H1 (cell line): Measurements from ENCODE around the gene HSPBAP1. TPM values are rescaled to one million over a fixed set of nuclear protein-coding genes. Genes with fewer than 3 reads are reported as not detected.

Experiments used
- CTCF ChIA-PET: fragments of 300-600 bp; sonication (Branson Sonifier 250); formaldehyde crosslinking; loops from one replicate; lab custom pipeline; 2021; ENCODE audit not compliant: partially characterized antibody; lab: Charles Lee
- POLR2A ChIA-PET: fragments of 300-600 bp; sonication (Branson Sonifier 250); formaldehyde crosslinking; loops from one replicate; lab custom pipeline; 2021; ENCODE audit warnings: inconsistent platforms; ENCODE audit not compliant: partially characterized antibody; lab: Charles Lee
- DNase-seq, 2 experiments: peaks; one replicate each; pipeline versions ENCODE4 v3.0.0 to v3.0.0-alpha.2; 2010 to 2022; ENCODE audit warnings: low spot score in 2 of 2, low read depth in 1 of 2, mixed read lengths in 1 of 2
- FAIRE-seq: peaks from 2 replicates; lab custom pipeline; 2011; peaks lifted over from hg19 to GRCh38; lab: Jason Lieb, UNC
- H2AFZ ChIP-seq: 2 replicates; pipeline ENCODE4 v1.8.1; 2012; ENCODE audit warnings: low read length, inconsistent platforms
- H2AK5ac ChIP-seq: 2 replicates; pipeline ENCODE4 v1.6.1; 2013; ENCODE audit warnings: low read depth, low read length
- H2BK120ac ChIP-seq: replicated peaks from 2 replicates; pipeline ENCODE3; 2013; ENCODE audit warnings: low read depth, low read length, inconsistent platforms
- H2BK12ac ChIP-seq: 2 replicates; pipeline ENCODE4 v1.6.1; 2013; ENCODE audit warnings: low read depth, low read length
- H2BK15ac ChIP-seq: 2 replicates; pipeline ENCODE4 v1.6.1; 2013; ENCODE audit warnings: low read length
- H2BK20ac ChIP-seq: 2 replicates; pipeline ENCODE4 v1.6.1; 2013; ENCODE audit warnings: low read length
- H2BK5ac ChIP-seq: 2 replicates; pipeline ENCODE4 v1.6.1; 2013; ENCODE audit warnings: low read depth, low read length
- H3K14ac ChIP-seq: 2 replicates; pipeline ENCODE4 v1.6.1; 2013; ENCODE audit warnings: inconsistent platforms; ENCODE audit not compliant: insufficient read length
- H3K18ac ChIP-seq: 2 replicates; pipeline ENCODE4 v1.6.1; 2013; ENCODE audit warnings: low read length; ENCODE audit errors: extremely low read depth
- H3K23ac ChIP-seq: 2 replicates; pipeline ENCODE4 v1.6.1; 2013; ENCODE audit warnings: inconsistent platforms; ENCODE audit not compliant: insufficient read length
- H3K23me2 ChIP-seq: 2 replicates; pipeline ENCODE4 v1.6.1; 2013; ENCODE audit warnings: low read depth, low read length
- H3K27ac ChIP-seq: 2 replicates; pipeline ENCODE4 v1.6.1; 2011; ENCODE audit warnings: low read depth, low read length, inconsistent platforms
- H3K27me3 ChIP-seq, 4 experiments: replicated peaks in 1 of 4; 1 replicate in 1 of 4; 2 replicates in 3 of 4; pipeline versions ENCODE4 v1.6.1 to v1.8.1; 2011 to 2013; ENCODE audit warnings: low read length in 3 of 4, mild to moderate bottlenecking in 3 of 4, inconsistent platforms in 2 of 4, mixed read lengths in 2 of 4, moderate library complexity in 1 of 4; ENCODE audit not compliant: control insufficient read depth in 3 of 4, insufficient read depth in 3 of 4; ENCODE audit errors: extremely low read depth in 1 of 4
- H3K36me3 ChIP-seq, 4 experiments: 2 replicates each; pipeline versions ENCODE4 v1.6.1 to v1.8.1; 2011 to 2013; ENCODE audit warnings: mild to moderate bottlenecking in 4 of 4, low read length in 3 of 4, moderate library complexity in 2 of 4, control low read depth in 1 of 4, inconsistent platforms in 1 of 4; ENCODE audit not compliant: insufficient read depth in 4 of 4, control insufficient read depth in 2 of 4
- H3K4ac ChIP-seq: replicated peaks from 2 replicates; pipeline ENCODE3; 2013; ENCODE audit warnings: low read length, low read depth, mixed read lengths, inconsistent platforms; ENCODE audit not compliant: insufficient read length
- H3K4me1 ChIP-seq, 4 experiments: replicated peaks in 1 of 4; 1 replicate in 1 of 4; 2 replicates in 3 of 4; pipeline versions ENCODE4 v1.6.1 to v1.8.1; 2011 to 2013; ENCODE audit warnings: low read length in 3 of 4, inconsistent platforms in 2 of 4, mixed read lengths in 1 of 4; ENCODE audit not compliant: insufficient read depth in 4 of 4, control insufficient read depth in 3 of 4
- H3K4me2 ChIP-seq, 2 experiments: 2 replicates each; pipeline versions ENCODE4 v1.6.1 to v1.8.1; 2011 to 2013; ENCODE audit warnings: low read depth in 2 of 2, low read length in 2 of 2, control low read depth in 1 of 2, inconsistent platforms in 1 of 2, mild to moderate bottlenecking in 1 of 2; ENCODE audit not compliant: insufficient read depth in 1 of 2
- H3K4me3 ChIP-seq, 4 experiments: fragments of 200-600, 300-600 bp in 1 of 4; sonication (generic), shearing (Covaris generic), sonication (Bioruptor Twin) in 1 of 4; 2 replicates each; pipeline versions ENCODE4 v1.5.1 to v1.8.1; 2011 to 2016; ENCODE audit warnings: low read length in 4 of 4, low read depth in 3 of 4, control low read depth in 2 of 4, inconsistent platforms in 2 of 4, mild to moderate bottlenecking in 2 of 4, mixed read lengths in 1 of 4, moderate library complexity in 1 of 4; ENCODE audit not compliant: insufficient read depth in 2 of 4; ENCODE audit errors: extremely low read depth in 1 of 4
- H3K56ac ChIP-seq: replicated peaks from 2 replicates; pipeline ENCODE3; 2013; ENCODE audit warnings: low read depth, mild to moderate bottlenecking, mixed read lengths, low read length, inconsistent platforms; ENCODE audit not compliant: insufficient read length
- H3K79me1 ChIP-seq: 2 replicates; pipeline ENCODE4 v1.6.1; 2013; ENCODE audit warnings: low read depth, low read length, control low read depth
- H3K79me2 ChIP-seq, 2 experiments: 2 replicates each; pipeline versions ENCODE4 v1.6.1 to v1.8.1; 2012 to 2013; ENCODE audit warnings: low read length in 2 of 2, mild to moderate bottlenecking in 2 of 2, inconsistent platforms in 1 of 2; ENCODE audit not compliant: insufficient read depth in 2 of 2, control insufficient read depth in 1 of 2
- H3K9ac ChIP-seq, 4 experiments: replicated peaks in 1 of 4; 1 replicate in 1 of 4; 2 replicates in 3 of 4; pipeline versions ENCODE4 v1.6.1 to v1.8.1; 2011 to 2013; ENCODE audit warnings: low read depth in 3 of 4, low read length in 3 of 4, control low read depth in 2 of 4, mild to moderate bottlenecking in 2 of 4, moderate library complexity in 2 of 4, inconsistent platforms in 1 of 4; ENCODE audit errors: extremely low read depth in 1 of 4
- H3K9me3 ChIP-seq, 2 experiments: 2 replicates each; pipeline versions ENCODE4 v1.6.1 to v1.8.1; 2012 to 2013; ENCODE audit warnings: mild to moderate bottlenecking in 2 of 2, moderate library complexity in 2 of 2, control low read depth in 1 of 2, inconsistent platforms in 1 of 2, low read depth in 1 of 2, low read length in 1 of 2, mixed read lengths in 1 of 2; ENCODE audit not compliant: insufficient read depth in 2 of 2
- H4K20me1 ChIP-seq, 2 experiments: replicated peaks in 1 of 2; 2 replicates each; pipeline versions ENCODE3 to v1.8.1; 2011 to 2013; ENCODE audit warnings: inconsistent platforms in 2 of 2, low read length in 2 of 2, mild to moderate bottlenecking in 1 of 2; ENCODE audit not compliant: insufficient read depth in 2 of 2, control insufficient read depth in 1 of 2
- H4K5ac ChIP-seq: 2 replicates; pipeline ENCODE4 v1.6.1; 2013; ENCODE audit warnings: low read length, low read depth, mixed read lengths, inconsistent platforms; ENCODE audit not compliant: insufficient read length
- H4K8ac ChIP-seq: 2 replicates; pipeline ENCODE4 v1.8.0; 2013; ENCODE audit warnings: mild to moderate bottlenecking, moderate library complexity, low read length, inconsistent platforms; ENCODE audit not compliant: insufficient read depth; ENCODE audit errors: extremely low read depth
- H4K91ac ChIP-seq: replicated peaks from 2 replicates; pipeline ENCODE3; 2013; ENCODE audit warnings: low read length, mixed read lengths, inconsistent platforms; ENCODE audit not compliant: insufficient read length
- CBX5 ChIP-seq: fragments of 300-800, 300-1000 bp; sonication (generic); IDR thresholded peaks from 2 replicates; pipeline ENCODE4 v1.7.1; 2016; ENCODE audit warnings: antibody characterized with exemption, low read length, low read depth
- EP300 ChIP-seq, 2 experiments: IDR thresholded peaks; 1 replicate in 1 of 2; 2 replicates in 1 of 2; pipeline ENCODE4 v1.6.1; 2011 to 2012; ENCODE audit warnings: low read depth in 2 of 2, low read length in 2 of 2, mild to moderate bottlenecking in 2 of 2, borderline replicate concordance in 1 of 2, inconsistent platforms in 1 of 2, moderate library complexity in 1 of 2
- HDAC2 ChIP-seq, 2 experiments: fragments of 300-600 bp in 1 of 2; sonication (generic) in 1 of 2; IDR thresholded peaks; 2 replicates each; pipeline ENCODE4 v1.6.1; 2011 to 2012; ENCODE audit warnings: low read depth in 2 of 2, low read length in 2 of 2, mild to moderate bottlenecking in 2 of 2, moderate library complexity in 2 of 2, borderline replicate concordance in 1 of 2, inconsistent platforms in 1 of 2
- KDM1A ChIP-seq: fragments of 200-600, 300-600 bp; sonication (generic); IDR thresholded peaks from 2 replicates; pipeline ENCODE4 v1.7.1; 2016; ENCODE audit warnings: mild to moderate bottlenecking, low read length, borderline replicate concordance
- RFX5 ChIP-seq: IDR thresholded peaks from 2 replicates; pipeline ENCODE4 v1.6.1; 2011; ENCODE audit warnings: low read depth, low read length, improper control_type of control experiment, borderline replicate concordance
- TAF1 ChIP-seq: IDR thresholded peaks from 2 replicates; pipeline ENCODE4 v1.6.1; 2011; ENCODE audit warnings: mild to moderate bottlenecking, low read depth, low read length
- TAF7 ChIP-seq: optimal IDR thresholded peaks from 2 replicates; pipeline ENCODE3; 2011; ENCODE audit warnings: low read depth, mild to moderate bottlenecking, inconsistent platforms, low read length, moderate library complexity, borderline replicate concordance
- TBP ChIP-seq: IDR thresholded peaks from 2 replicates; pipeline ENCODE4 v1.6.1; 2011; ENCODE audit warnings: low read depth, low read length, improper control_type of control experiment
- WGBS, 2 experiments: shearing (Covaris generic) in 1 of 2; methylation state at CpG; one replicate each; pipeline versions ENCODE4 v1.1.6 to v1.1.7; 2013 to 2015; ENCODE audit warnings: low lambda C conversion rate in 2 of 2, mixed read lengths in 2 of 2, inconsistent platforms in 1 of 2, low coverage in 1 of 2, missing lambda C conversion rate in 1 of 2; ENCODE audit not compliant: insufficient replicate concordance in 2 of 2, insufficient coverage in 1 of 2, insufficient read length in 1 of 2; ENCODE audit errors: extremely low coverage in 1 of 2, missing lambda C conversion rate in 1 of 2; 5-methylcytosine and 5-hydroxymethylcytosine counted together
- polyA plus RNA-seq, 7 experiments: library from polyadenylated mRNA; depleted of rRNA in 3 of 7; stranded (reverse) in 5 of 7; unstranded in 2 of 7; fragments of >200 nt in 5 of 7; fragments of 200-250 nt in 2 of 7; gene quantifications; 1 replicate in 5 of 7; 2 replicates in 1 of 7; 4 replicates in 1 of 7; pipeline versions ENCODE4 v1.2.1 to v1.2.3, GENCODE V29; 2011 to 2013; ENCODE audit warnings: missing spikeins in 2 of 7, mixed read lengths in 2 of 7
- total RNA-seq: library from RNA; stranded (reverse); fragmentation: NEBNext Ultra II Directional; extraction: Animal tissue kit (Norgen Biotek cat#: 25700); gene quantifications from 2 replicates; pipeline ENCODE4 v1.2.1, GENCODE V29; 2021
- TF ChIP-seq, protein P1 (sequence below): IDR thresholded peaks from 2 replicates; pipeline ENCODE4 v1.6.1; 2012; ENCODE audit warnings: inconsistent platforms

HSPBAP1 gene
- total and polyA plus RNA-seq, 2 of the 8 experiments (the other 6 are each of a cell fraction or from before 2014, with no cell fraction given), result 7.5 to 8.3 TPM

DNA sequence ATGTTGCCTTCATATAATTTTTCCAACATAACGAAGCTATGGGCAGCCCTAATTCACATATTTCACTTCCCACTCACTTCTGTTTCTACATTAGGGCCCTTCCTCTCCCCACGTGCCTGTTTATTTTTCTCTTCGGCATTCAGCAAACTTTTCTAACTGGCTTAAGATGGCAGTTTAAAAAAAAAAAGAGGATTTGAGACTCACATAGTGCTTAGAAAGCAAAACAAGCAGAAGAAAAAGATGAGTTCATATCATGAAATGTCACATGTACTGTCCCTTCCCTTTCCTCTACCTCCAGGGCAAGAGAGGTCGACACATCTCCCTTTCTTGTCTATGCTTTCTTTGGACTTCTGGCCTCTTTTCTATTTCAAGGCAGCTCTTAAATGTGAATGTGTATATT lies 31.8 kb upstream of the HSPBAP1 start:
- no peak overlapping the region for H3K27ac ChIP-seq
- no peaks in the 10 kb centered on the region for H3K23me2 ChIP-seq
- no peak overlapping the region for H4K8ac ChIP-seq
- H3K9ac ChIP-seq, result no peak overlapping the region
- FAIRE-seq (no peak), DNase-seq (no peak)
- H3K79me1 ChIP-seq, result no peaks in the 10 kb centered on the region
- H2AK5ac ChIP-seq, result no peak overlapping the region
- no peak overlapping the region for H2BK20ac ChIP-seq
- no peaks in the 10 kb centered on the region for H3K27me3 ChIP-seq
- no peak overlapping the region for H3K18ac ChIP-seq
- H2BK12ac ChIP-seq, result no peak overlapping the region
- 82% methylated on average over 4 of the region's 4 CpGs; no CpG with 5 or more reads in 1 of the 2 experiments for WGBS, 2 experiments
- no peaks in the 10 kb centered on the region for H3K79me2 ChIP-seq
- no peak overlapping the region for H3K23ac ChIP-seq
- H2BK5ac ChIP-seq, result no peak overlapping the region
- no peak overlapping the region for H2BK120ac ChIP-seq
- no peak overlapping the region for H2BK15ac ChIP-seq
- H3K4me2 ChIP-seq, result no peak overlapping the region
- CTCF ChIA-PET, result interaction anchor here (2.0 kb wide), 1 partner anchor 33 kb away, joined by 5 read pairs; no protein-coding TSS in a partner anchor
- no peak overlapping the region for H3K14ac ChIP-seq
- H3K36me3 ChIP-seq, result no peaks in the 10 kb centered on the region
- TF ChIP-seq TBP (no peak), RFX5 (no peak), HDAC2 (IDR thresholded peaks at IDR 0.05; ENCODE audit: borderline replicate concordance in 1 of 2, low read depth in 2 of 2, low read length in 2 of 2) (no peak), TAF1 (no peak), EP300 (IDR thresholded peaks at IDR 0.05; ENCODE audit: borderline replicate concordance in 1 of 2, low read depth in 2 of 2, low read length in 2 of 2) (no peak), CBX5 (no peak), TAF7 (no peak), KDM1A (no peak)
- TF ChIP-seq, protein P1, sequence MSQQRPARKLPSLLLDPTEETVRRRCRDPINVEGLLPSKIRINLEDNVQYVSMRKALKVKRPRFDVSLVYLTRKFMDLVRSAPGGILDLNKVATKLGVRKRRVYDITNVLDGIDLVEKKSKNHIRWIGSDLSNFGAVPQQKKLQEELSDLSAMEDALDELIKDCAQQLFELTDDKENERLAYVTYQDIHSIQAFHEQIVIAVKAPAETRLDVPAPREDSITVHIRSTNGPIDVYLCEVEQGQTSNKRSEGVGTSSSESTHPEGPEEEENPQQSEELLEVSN, result no peak
- no peaks in the 10 kb centered on the region for H3K4me1 ChIP-seq
- POLR2A ChIA-PET, result interaction anchor here (0.6 kb wide), 1 partner anchor 75 kb away, joined by 3 read pairs; no protein-coding TSS in a partner anchor
- no peak overlapping the region for H3K4me3 ChIP-seq
- no peak overlapping the region for H4K91ac ChIP-seq
- no peak overlapping the region for H2AFZ ChIP-seq
- H3K9me3 ChIP-seq, result no peaks in the 10 kb centered on the region
- no peak overlapping the region for H3K56ac ChIP-seq
- no peak overlapping the region for H4K5ac ChIP-seq
- H3K4ac ChIP-seq, result no peak overlapping the region
- H4K20me1 ChIP-seq, result no peaks in the 10 kb centered on the region
